GM18870 (cell line): ENCODE results near the gene PREP.

Source experiments
- ATAC-seq: cut with Tn5 transposase; IDR thresholded peaks from one replicate; pipeline ENCODE4 v1.9.1; 2021; ENCODE audit warnings: moderate library complexity; ENCODE audit not compliant: unreplicated experiment

PREP gene

GRCh38 chr6:105398859-105399258 is 4.0 kb downstream of the PREP start:
- no peak for ATAC-seq

GRCh38 chr6:105397987-105398386 is 4.9 kb downstream of the PREP start:
- ATAC-seq: no peak

- ATAC-seq: no peak
Observed at GRCh38 chr6:105391705-105392104, 11.2 kb downstream of the PREP start.

- no peak for ATAC-seq
Observed at GRCh38 chr6:105389543-105389942, 13.3 kb downstream of the PREP start.

- ATAC-seq: no peak
Observed at GRCh38 chr6:105388392-105388791, 14.5 kb downstream of the PREP start.

- no peak for ATAC-seq
Observed at GRCh38 chr6:105384004-105384403, 18.9 kb downstream of the PREP start.

- no peak for ATAC-seq
Observed at GRCh38 chr6:105382958-105383357, 19.9 kb downstream of the PREP start.

- no peak for ATAC-seq
Observed at GRCh38 chr6:105382496-105382895, 20.4 kb downstream of the PREP start.

- ATAC-seq: no peak
Observed at GRCh38 chr6:105380634-105381033, 22.2 kb downstream of the PREP start.

- no peak for ATAC-seq
Observed at GRCh38 chr6:105375797-105376196, 27.1 kb downstream of the PREP start.

GRCh38 chr6:105374010-105374420 is 28.9 kb downstream of the PREP start:
- no peak for ATAC-seq

- ATAC-seq: no peak
Observed at GRCh38 chr6:105373481-105373880, 29.4 kb downstream of the PREP start.

- ATAC-seq: no peak
Observed at GRCh38 chr6:105372849-105373182, 30.1 kb downstream of the PREP start.

GRCh38 chr6:105372142-105372848 is 30.6 kb downstream of the PREP start:
- no peak for ATAC-seq

- no peak for ATAC-seq
Observed at GRCh38 chr6:105370351-105370750, 32.5 kb downstream of the PREP start.

- no peak for ATAC-seq
Observed at GRCh38 chr6:105369145-105369544, 33.7 kb downstream of the PREP start.

- ATAC-seq: no peak
Observed at GRCh38 chr6:105364243-105364642, 38.6 kb downstream of the PREP start.

GRCh38 chr6:105363100-105363754 is 39.7 kb downstream of the PREP start:
- no peak for ATAC-seq

GRCh38 chr6:105359419-105360370 is 43.2 kb downstream of the PREP start:
- no peak for ATAC-seq

- ATAC-seq: no peak
Observed at GRCh38 chr6:105357165-105357564, 45.7 kb downstream of the PREP start.

- no peak for ATAC-seq
Observed at GRCh38 chr6:105352037-105352617, 50.8 kb downstream of the PREP start.
